Right lung (tissue), 10 donors: ENCODE data around the gene PAK1. TPM values are rescaled to one million over a fixed set of nuclear protein-coding genes. Genes with fewer than 3 reads are reported as not detected.
"Not testable (repeated sequence)": the region's sequence is repeated elsewhere in the genome, so short reads cannot be mapped to it uniquely, and the experiment has no call there.

Experiments
- DNase-seq, 2 donors: peaks; one replicate each; pipeline ENCODE4 v3.0.0-alpha.2; 2013
- long read RNA-seq, 8 donors: transcript quantifications; one replicate each; lab custom pipeline, GENCODE V29; 2026
- polyA plus RNA-seq, 5 donors: library from polyadenylated mRNA; unstranded; fragments of 120-200 nt; gene quantifications; one replicate each; pipeline versions ENCODE4 v1.2.1 to v1.2.3, GENCODE V29; 2013; ENCODE audit warnings: inconsistent platforms in 1 of 5, low replicate concordance in 1 of 5; ENCODE audit not compliant: insufficient read length in 5 of 5, insufficient read depth in 1 of 5

PAK1 gene
- 10 to 100 TPM; 45.9 to 66.2 (median 57.3) TPM for polyA plus RNA-seq
- long read RNA-seq, donor 1, partial matches to known transcripts = 12 of 14 reads
- long read RNA-seq, donor 1, other reads (novel, unspliced or antisense) = 0 of 14 reads
- long read RNA-seq, donor 2, partial matches to known transcripts = 0 of 2 reads
- long read RNA-seq, donor 2, other reads (novel, unspliced or antisense) = 0 of 2 reads
- long read RNA-seq, donor 3, partial matches to known transcripts = 0 of 3 reads
- long read RNA-seq, donor 3, other reads (novel, unspliced or antisense) = 0 of 3 reads
- long read RNA-seq, donor 4, partial matches to known transcripts = 0 of 4 reads
- long read RNA-seq, donor 4, other reads (novel, unspliced or antisense) = 0 of 4 reads
- long read RNA-seq, donor 5, partial matches to known transcripts = 12 of 14 reads
- long read RNA-seq, donor 5, other reads (novel, unspliced or antisense) = 0 of 14 reads
- long read RNA-seq, donor 6, partial matches to known transcripts = 0 of 3 reads
- long read RNA-seq, donor 6, other reads (novel, unspliced or antisense) = 0 of 3 reads
- long read RNA-seq, donor 7, transcript PAK1-202 (15 exons, 3,737 nt) = major isoform, 5 of 6 reads
- long read RNA-seq, donor 7, partial matches to known transcripts = 0 of 6 reads
- long read RNA-seq, donor 7, other reads (novel, unspliced or antisense) = 0 of 6 reads
- long read RNA-seq, donor 8, partial matches to known transcripts = 0 of 1 reads
- long read RNA-seq, donor 8, other reads (novel, unspliced or antisense) = 0 of 1 reads

- DNase-seq = peak; percentile 89 to 90
Observed at GRCh38 chr11:77473801-77474683, at the start of gene PAK1. Gene PAK1 (minus strand): TSS chr11:77474094. CDS start chr11:77392520, 81,574 bp downstream.

- DNase-seq = no peak
Observed at GRCh38 chr11:77522215-77522614, 48.3 kb upstream of the PAK1 start.

GRCh38 chr11:77519847-77520246 is 46.0 kb upstream of the PAK1 start:
- no peak for DNase-seq

GRCh38 chr11:77518471-77518870 is 44.6 kb upstream of the PAK1 start:
- DNase-seq = no peak

GRCh38 chr11:77517753-77518152 is 43.9 kb upstream of the PAK1 start:
- DNase-seq = no peak

GRCh38 chr11:77517226-77517625 is 43.3 kb upstream of the PAK1 start:
- no peak for DNase-seq

GRCh38 chr11:77515483-77515882 is 41.6 kb upstream of the PAK1 start:
- no peak for DNase-seq

- no peak for DNase-seq
Observed at GRCh38 chr11:77515063-77515462, 41.2 kb upstream of the PAK1 start.

- DNase-seq = no peak
Observed at GRCh38 chr11:77512092-77512491, 38.2 kb upstream of the PAK1 start.

GRCh38 chr11:77510851-77511250 is 37.0 kb upstream of the PAK1 start:
- DNase-seq = no peak

- no peak for DNase-seq
Observed at GRCh38 chr11:77510095-77510494, 36.2 kb upstream of the PAK1 start.

- DNase-seq = no peak
Observed at GRCh38 chr11:77508019-77508418, 34.1 kb upstream of the PAK1 start.

- no peak for DNase-seq
Observed at GRCh38 chr11:77506857-77507256, 33.0 kb upstream of the PAK1 start.

GRCh38 chr11:77505956-77506355 is 32.1 kb upstream of the PAK1 start:
- DNase-seq = no peak

- no peak for DNase-seq
Observed at GRCh38 chr11:77503006-77503405, 29.1 kb upstream of the PAK1 start.

GRCh38 chr11:77502346-77502905 is 28.5 kb upstream of the PAK1 start:
- DNase-seq = no peak

GRCh38 chr11:77501758-77502157 is 27.9 kb upstream of the PAK1 start:
- DNase-seq = no peak

GRCh38 chr11:77497368-77497767 is 23.5 kb upstream of the PAK1 start:
- DNase-seq = no peak

GRCh38 chr11:77495526-77495925 is 21.6 kb upstream of the PAK1 start:
- DNase-seq = no peak

- not testable (repeated sequence) for DNase-seq
Observed at GRCh38 chr11:77490035-77490434, 16.1 kb upstream of the PAK1 start.

- DNase-seq = no peak
Observed at GRCh38 chr11:77487790-77488189, 13.9 kb upstream of the PAK1 start.
